Progenitor cell of endocrine pancreas (in vitro differentiated cells): ENCODE measurements around the gene CDC42EP2. TPM values are rescaled to one million over a fixed set of nuclear protein-coding genes. Genes with fewer than 3 reads are reported as not detected.
A peak's percentile ranks its signal among the peaks of the same experiment; 100 is the strongest.

Source experiments
- DNase-seq: peaks from one replicate; pipeline ENCODE4 v3.0.0; 2021; ENCODE audit warnings: low spot score; ENCODE audit not compliant: unreplicated experiment
- H3K27ac Mint-ChIP-seq: 2 replicates; pipeline ENCODE4 v1.8.0; 2021; ENCODE audit warnings: mild to moderate bottlenecking, moderate library complexity, mixed read lengths
- H3K27me3 Mint-ChIP-seq: 2 replicates; pipeline ENCODE4 v1.8.0; 2021; ENCODE audit warnings: mixed read lengths
- H3K36me3 Mint-ChIP-seq: 2 replicates; pipeline ENCODE4 v1.8.0; 2022; ENCODE audit warnings: mixed read lengths; ENCODE audit not compliant: insufficient read depth
- H3K4me1 Mint-ChIP-seq: 2 replicates; pipeline ENCODE4 v1.8.0; 2021; ENCODE audit warnings: low read depth, mixed read lengths
- H3K4me3 Mint-ChIP-seq: 2 replicates; pipeline ENCODE4 v1.8.0; 2021; ENCODE audit warnings: low read depth, mild to moderate bottlenecking, moderate library complexity, mixed read lengths
- H3K9me3 Mint-ChIP-seq: 2 replicates; pipeline ENCODE4 v1.8.0; 2021; ENCODE audit warnings: low read depth, mixed read lengths
- CTCF ChIP-seq: fragments of 200-600 bp; sonication (generic); IDR thresholded peaks from one replicate; pipeline ENCODE4 v1.5.0; 2021; ENCODE audit warnings: antibody characterized with exemption, mild to moderate bottlenecking; ENCODE audit not compliant: unreplicated experiment
- total RNA-seq: library from RNA; stranded (reverse); gene quantifications from 2 replicates; pipeline ENCODE4 v1.2.1, GENCODE V29; 2021

CDC42EP2 gene
- total RNA-seq, 1 donor from 2014 or later: 5.9 TPM

DNA sequence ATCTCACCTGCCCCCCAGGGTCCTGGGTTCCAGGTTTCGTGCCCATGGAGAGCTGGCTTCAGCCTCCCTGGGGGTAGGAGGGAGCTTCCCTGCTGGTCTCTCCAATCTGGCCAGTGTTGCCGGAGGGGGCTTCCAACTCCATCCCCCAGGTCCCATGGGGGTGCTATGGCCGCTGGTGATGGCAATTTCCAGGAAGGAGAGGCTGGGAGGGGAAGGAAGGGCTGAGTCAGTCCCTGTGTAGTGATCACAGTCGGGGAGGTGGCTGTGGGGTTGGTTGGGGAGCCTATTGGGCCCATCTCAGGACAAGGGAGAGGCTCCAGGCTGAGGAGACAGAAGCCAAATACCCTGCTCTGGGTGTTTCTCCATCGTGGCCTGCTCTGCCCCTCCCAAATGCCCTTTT is 5.7 kb upstream of the CDC42EP2 start:
- Mint-ChIP-seq H3K4me3 (no peak overlapping the region), H3K27me3 (peaks cover 27% of the 10 kb centered on the region), H3K36me3 (peaks cover 1% of the 10 kb centered on the region), H3K9me3 (no peaks in the 10 kb centered on the region), H3K4me1 (peaks cover 26% of the 10 kb centered on the region), H3K27ac (no peak overlapping the region)
- DNase-seq: no peak
- no peak for TF ChIP-seq CTCF

- Mint-ChIP-seq H3K4me3 (no peak overlapping the region), H3K27ac (no peak overlapping the region), H3K36me3 (peaks cover 1% of the 10 kb centered on the region), H3K27me3 (peaks cover 32% of the 10 kb centered on the region), H3K4me1 (peaks cover 18% of the 10 kb centered on the region), H3K9me3 (no peaks in the 10 kb centered on the region)
- TF ChIP-seq CTCF: no peak
- no peak for DNase-seq
Measured at GRCh38 chr11:65310215-65310614, 4.5 kb upstream of the CDC42EP2 start.

DNA sequence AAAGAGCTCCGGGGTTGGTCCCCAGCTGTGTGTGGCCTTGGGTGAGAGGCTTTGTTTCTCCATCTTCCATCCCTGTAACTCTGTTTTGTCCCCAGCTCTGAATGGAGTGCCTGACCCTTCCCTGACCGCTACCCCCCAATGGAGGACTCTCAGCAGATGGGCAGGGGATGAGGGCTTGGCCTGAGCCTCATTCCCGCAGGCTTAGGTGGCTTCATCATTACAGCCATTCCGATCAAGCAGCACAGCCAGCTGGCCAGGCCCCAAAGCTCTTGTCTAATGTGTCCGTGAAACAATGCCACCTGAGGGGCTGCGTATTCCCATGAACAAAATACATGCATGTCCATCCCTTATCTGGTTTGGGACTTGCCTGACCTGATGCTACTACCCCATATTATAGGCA is 3.9 kb upstream of the CDC42EP2 start:
- Mint-ChIP-seq H3K36me3 (peaks cover 1% of the 10 kb centered on the region), H3K4me1 (peaks cover 14% of the 10 kb centered on the region), H3K9me3 (no peaks in the 10 kb centered on the region), H3K4me3 (no peak overlapping the region), H3K27ac (no peak overlapping the region), H3K27me3 (peaks cover 32% of the 10 kb centered on the region)
- no peak for DNase-seq
- TF ChIP-seq CTCF: no peak

GRCh38 chr11:65311170-65311678 is 3.4 kb upstream of the CDC42EP2 start:
- no peak overlapping the region for H3K4me3 Mint-ChIP-seq
- H3K27me3 Mint-ChIP-seq: peaks cover 34% of the 10 kb centered on the region
- no peaks in the 10 kb centered on the region for H3K9me3 Mint-ChIP-seq
- peaks cover 1% of the 10 kb centered on the region for H3K36me3 Mint-ChIP-seq
- H3K4me1 Mint-ChIP-seq: peaks cover 14% of the 10 kb centered on the region
- no peak for DNase-seq
- H3K27ac Mint-ChIP-seq: no peak overlapping the region
- TF ChIP-seq CTCF: no peak

DNA sequence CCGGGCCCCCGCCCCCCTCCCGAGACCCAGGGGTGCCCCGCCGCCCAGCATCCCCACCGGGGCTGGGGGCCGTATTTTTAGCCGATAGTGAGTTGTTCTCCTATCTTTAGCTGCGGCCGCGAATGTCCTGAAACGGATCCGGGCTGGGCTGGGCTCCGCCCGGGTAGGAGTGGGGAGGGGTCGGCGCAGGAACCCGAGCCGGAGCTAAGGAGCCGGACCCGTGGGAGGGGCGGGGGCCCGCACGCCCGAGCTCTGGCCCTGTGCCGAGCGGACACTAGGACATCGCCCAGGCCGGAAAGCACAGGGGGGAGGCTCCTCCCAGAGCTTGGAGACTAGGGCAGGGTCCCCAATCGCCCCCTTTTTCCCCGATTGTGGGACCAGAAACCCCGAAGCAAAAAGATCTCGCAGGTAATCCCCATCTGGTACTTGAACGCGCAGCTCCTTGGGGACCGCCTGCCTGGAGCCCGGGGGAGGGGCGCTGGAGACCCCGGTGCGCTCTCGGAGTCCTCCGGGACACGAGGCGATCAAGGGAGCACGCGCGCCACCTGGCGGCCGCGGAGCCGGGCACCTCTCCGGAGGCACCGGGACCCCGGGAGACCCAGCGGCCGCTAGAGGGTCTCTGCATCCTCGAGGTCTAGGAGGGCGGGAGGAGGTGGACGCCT is 669 bp downstream of the CDC42EP2 start:
- Mint-ChIP-seq H3K4me1 (peaks cover 18% of the 10 kb centered on the region), H3K4me3 (peak overlapping the region; percentile 70), H3K27ac (no peak overlapping the region), H3K9me3 (no peaks in the 10 kb centered on the region), H3K36me3 (peaks cover 1% of the 10 kb centered on the region), H3K27me3 (peaks cover 30% of the 10 kb centered on the region)
- peak; percentile 99 for TF ChIP-seq CTCF
- peak; percentile 97 for DNase-seq
